ENCODE data around the gene POLR2L.

The POLR2L gene

GRCh38 chr11:868394-868793, 26.1 kb upstream of the POLR2L start:
- DNase-seq, result no peak

GRCh38 chr11:867856-868358, 25.6 kb upstream of the POLR2L start:
- DNase-seq, result no peak

- DNase-seq, result no peak
Measured at GRCh38 chr11:866481-866880, 24.2 kb upstream of the POLR2L start.

GRCh38 chr11:865462-866430, 23.4 kb upstream of the POLR2L start:
- no peak for DNase-seq

DNA sequence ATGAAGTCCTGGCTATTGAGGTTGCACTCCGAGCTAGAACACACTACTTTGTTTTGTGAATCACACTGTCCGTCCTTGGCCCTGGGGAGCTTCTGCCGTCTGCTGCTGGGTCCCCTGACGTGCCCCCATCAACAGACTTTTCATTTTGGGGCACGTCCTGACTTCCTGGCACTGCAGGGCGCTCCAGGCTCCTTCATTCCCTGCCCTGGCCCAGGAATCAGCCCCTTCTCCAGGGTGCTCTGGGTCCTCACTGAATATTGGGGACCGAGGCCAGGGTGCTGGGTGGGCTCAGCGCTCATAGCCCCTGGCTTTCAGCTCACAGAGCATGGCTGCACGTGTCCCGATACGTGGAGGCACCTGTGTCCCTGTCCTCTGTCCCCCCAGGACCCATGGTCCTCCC, 22.6 kb upstream of the POLR2L start:
- DNase-seq, result no peak

DNA sequence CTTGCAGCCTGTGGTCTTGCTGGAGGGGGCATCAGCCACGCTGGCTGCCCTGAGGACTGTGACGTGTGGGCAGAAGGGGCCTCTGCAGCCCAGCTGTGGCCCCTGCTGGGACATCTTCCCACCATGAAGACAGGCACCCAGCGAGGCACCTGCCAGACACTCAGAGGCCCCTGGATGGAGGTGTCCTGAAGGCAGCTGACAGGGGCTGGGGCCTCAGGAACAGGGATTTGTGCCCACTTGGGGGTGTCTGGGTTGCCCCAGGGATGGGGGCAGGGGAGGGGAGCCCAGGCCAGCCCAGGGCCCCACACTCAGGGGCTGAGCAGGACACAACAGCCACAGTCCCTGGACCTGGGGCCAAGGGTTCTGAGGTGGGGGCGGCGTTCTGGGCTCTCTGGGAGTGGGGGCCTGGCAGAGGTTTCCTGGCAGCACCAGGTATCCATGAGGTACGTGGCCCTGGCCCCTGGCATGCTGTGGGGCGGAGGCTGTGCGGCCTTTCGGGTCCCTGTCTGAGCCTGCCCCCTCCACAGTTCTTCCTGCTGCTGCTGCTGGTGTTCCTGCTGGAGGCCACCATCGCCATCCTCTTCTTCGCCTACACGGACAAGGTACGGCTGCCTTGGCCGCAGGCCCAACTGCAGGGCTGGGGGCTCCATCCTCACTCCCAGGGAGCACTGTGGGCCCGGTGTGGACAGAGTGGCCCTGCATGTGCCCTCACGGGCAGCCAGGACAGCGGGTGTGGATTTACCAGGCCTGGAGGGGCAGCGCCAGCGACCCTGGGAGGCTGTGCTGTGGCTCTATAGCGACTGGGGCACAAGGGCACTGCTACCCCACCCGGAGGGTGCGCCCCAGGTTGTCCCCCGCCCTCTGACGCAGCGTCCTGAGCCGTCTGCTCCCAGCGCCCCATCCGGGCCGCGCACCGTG, 21.8 kb upstream of the POLR2L start:
- DNase-seq, result no peak

DNA sequence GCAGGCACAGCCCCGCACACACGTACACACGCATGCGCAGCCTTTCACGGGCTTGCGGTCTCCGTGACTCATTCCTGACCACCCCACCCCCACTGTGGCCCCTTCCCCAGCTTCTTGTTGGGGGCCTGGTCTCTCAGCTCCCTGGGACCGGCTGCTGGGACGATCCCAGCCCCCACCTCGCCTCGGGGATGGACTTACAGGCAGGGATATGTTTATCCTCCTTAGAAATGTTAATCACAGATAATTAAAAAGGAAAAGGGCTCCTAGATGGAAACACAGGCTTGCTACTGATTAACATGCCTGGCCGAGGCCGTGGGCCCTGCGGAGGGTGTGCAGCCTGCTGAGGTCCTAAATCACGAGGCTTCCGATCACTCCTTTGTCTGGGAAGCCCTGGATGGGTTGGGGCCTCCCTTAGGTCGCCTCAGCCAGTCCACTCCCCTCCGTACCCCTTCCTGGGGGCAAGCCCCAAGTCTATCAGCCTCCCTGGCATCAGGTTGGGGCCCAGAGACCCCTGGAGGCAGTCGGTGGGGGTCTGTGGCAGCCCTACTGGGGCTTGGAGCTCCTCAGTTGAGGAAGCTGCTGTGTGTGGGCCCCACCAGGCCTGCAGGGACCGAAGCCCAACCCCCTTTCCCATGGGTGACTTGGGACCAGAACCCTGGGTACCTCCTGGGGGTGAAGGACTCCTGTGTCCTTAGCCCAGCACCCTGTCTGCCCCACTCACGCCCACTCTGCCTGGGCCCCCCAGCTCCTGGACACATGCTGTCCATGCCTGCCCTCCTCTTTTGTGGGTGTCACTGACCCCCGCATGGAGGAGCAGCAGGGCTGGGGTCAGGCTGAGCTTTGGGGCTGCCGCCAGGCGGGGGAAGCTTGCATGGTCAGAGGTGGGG, 20.9 kb upstream of the POLR2L start:
- DNase-seq, result no peak

GRCh38 chr11:862696-863022, 20.3 kb upstream of the POLR2L start:
- no peak for DNase-seq

DNA sequence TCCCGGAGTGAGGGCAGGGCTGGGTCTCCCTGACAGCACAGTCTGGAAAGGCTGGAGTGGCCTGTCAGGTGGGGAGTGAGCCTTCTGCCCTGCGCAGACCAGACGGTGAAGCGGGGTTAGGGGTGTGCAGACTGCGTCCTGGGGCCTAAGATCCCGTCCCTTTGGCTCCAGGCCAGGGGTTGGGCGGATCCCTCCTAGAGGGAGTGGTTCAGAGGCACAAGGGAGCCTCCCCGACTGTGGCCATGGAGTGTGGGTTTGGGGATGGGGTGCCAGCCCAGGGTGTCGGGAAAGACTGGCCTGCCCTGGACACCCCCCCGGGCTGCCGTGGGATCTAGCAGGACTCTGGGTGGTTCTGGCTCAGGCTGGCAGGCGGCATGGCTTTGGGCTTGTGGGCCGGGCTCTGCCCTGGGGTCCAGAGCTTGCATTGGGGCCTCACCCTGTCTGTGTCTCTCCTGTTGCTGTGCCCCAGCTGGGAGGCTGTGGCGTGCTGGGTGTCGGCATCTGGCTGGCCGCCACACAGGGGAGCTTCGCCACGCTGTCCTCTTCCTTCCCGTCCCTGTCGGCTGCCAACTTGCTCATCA, 19.8 kb upstream of the POLR2L start:
- no peak for DNase-seq

- DNase-seq, result no peak
Measured at GRCh38 chr11:861105-861479, 18.8 kb upstream of the POLR2L start.

- no peak for DNase-seq
Measured at GRCh38 chr11:860234-861104, 18.1 kb upstream of the POLR2L start.

- no peak for DNase-seq
Measured at GRCh38 chr11:859394-860131, 17.2 kb upstream of the POLR2L start.

- DNase-seq, result no peak
Measured at GRCh38 chr11:858762-859339, 16.5 kb upstream of the POLR2L start.

DNA sequence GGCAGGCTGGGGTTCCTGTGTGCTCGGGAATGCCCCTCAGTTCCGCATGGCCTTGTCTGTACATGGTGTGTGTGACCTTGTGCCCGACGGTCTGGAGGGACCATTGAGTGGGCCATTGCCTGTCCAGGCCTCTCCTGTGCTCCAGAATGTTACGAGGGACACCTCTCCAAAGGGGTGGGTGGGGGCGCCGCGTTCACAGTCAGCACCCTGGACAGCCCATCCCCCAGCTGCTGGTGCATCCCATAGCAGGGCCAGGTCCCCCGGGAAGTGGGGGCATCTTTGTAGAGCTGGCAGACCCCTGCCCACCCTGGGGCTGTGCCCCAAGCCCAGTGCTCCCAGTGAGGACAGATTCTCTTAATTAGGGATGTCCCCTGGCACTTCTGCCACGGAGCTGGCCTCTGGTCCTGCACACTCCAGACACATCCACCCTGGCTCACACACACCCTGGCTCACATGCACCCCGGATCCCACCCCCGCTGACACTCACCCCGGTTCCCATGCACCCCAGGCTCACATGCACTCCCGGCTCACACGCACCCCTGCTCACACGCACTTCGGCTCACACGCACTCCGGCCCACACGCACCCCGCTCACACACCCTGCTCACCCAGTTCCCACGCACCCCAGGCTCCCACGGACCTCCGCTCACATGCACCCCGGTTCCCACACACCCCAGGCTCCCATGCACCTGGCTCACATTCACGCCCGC, 15.9 kb upstream of the POLR2L start:
- DNase-seq, result no peak

GRCh38 chr11:856397-856796, 14.1 kb upstream of the POLR2L start:
- no peak for DNase-seq

- no peak for DNase-seq
Measured at GRCh38 chr11:855796-856195, 13.5 kb upstream of the POLR2L start.

DNA sequence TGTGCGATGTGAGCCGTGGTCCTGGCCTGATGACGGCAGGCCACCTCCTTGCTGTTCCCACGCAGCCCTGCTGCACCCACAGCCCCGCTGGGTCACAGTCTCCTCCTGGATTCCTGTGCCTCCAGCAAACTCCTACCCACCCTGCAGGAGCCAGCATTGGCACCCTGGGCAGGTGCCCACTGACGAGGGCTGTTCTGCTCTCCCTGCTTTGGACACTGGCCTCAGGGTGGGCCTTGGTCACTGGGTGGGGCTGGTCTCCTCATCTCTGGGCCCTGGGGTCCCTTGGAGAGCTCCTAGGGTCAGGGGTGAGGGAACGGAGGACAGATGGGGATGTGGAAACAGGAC, 13.0 kb upstream of the POLR2L start:
- no peak for DNase-seq

DNA sequence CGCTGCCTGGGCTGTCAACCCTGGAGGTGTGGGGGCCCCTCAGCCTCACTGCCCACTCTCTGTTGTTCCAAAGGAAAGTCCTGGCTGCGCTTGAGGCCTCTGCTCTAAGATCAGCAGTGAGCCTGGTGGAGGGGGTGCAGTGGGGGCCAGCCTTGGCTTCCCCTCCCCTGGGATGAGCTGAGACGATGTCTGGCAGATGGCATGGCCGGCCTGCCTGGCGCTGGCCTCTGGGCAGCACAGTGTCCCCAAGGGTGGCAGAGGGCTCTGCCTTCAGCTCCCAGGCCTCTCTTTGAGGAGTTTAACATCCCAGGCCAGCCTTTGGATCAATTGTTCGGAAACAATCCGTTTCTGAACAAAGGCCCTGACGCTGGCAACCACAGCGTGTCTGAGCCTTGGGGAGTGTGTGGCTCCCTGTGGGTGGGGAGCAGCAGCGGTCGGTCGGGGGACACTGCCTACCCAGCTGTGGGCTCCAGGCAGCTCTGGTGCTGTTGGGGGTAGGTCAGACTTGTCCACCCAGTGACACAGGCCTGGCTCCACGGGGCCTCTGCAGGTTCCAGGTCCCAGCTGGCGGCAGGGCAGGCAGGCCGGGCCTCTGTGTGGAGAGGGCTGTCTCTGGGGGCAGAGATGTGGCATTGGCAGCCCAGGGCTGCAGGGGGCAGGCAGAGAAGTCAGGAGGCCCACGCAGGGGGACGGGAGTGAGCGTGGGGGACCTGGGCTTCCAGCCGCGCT, 12.4 kb upstream of the POLR2L start:
- no peak for DNase-seq
